GM19463 (cell line): Measurements from ENCODE around the gene CKS1B.

Experiments
- ATAC-seq: cut with Tn5 transposase; IDR thresholded peaks from one replicate; pipeline ENCODE4 v1.9.1; 2021; ENCODE audit warnings: mild to moderate bottlenecking, moderate library complexity; ENCODE audit not compliant: unreplicated experiment

Gene CKS1B

GRCh38 chr1:155012026-155012546 is 37.6 kb downstream of the CKS1B start:
- ATAC-seq, result no peak

GRCh38 chr1:155012776-155013602 is 38.5 kb downstream of the CKS1B start:
- no peak for ATAC-seq

- ATAC-seq, result no peak
These were observed 39.2 kb downstream of the CKS1B start for GRCh38 chr1:155013632-155014031.

DNA sequence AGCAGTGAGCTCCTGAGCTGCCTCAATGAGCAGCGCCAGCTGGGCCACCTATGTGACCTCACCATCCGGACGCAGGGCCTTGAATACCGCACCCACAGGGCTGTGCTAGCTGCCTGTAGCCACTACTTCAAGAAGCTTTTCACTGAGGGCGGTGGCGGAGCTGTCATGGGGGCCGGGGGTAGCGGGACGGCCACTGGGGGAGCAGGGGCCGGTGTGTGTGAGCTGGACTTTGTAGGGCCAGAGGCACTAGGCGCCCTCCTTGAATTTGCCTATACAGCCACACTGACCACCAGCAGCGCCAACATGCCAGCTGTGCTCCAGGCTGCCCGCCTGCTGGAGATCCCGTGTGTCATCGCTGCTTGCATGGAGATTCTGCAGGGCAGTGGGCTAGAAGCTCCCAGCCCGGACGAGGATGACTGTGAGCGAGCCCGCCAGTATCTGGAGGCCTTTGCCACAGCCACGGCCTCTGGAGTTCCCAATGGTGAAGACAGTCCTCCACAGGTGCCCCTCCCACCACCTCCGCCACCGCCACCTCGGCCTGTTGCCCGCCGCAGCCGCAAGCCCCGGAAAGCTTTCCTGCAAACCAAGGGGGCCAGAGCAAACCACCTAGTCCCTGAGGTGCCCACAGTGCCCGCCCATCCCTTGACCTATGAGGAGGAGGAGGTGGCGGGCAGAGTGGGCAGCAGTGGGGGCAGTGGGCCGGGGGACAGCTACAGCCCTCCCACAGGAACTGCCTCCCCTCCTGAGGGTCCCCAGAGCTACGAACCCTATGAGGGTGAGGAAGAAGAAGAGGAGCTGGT is 40.4 kb downstream of the CKS1B start:
- no peak for ATAC-seq

DNA sequence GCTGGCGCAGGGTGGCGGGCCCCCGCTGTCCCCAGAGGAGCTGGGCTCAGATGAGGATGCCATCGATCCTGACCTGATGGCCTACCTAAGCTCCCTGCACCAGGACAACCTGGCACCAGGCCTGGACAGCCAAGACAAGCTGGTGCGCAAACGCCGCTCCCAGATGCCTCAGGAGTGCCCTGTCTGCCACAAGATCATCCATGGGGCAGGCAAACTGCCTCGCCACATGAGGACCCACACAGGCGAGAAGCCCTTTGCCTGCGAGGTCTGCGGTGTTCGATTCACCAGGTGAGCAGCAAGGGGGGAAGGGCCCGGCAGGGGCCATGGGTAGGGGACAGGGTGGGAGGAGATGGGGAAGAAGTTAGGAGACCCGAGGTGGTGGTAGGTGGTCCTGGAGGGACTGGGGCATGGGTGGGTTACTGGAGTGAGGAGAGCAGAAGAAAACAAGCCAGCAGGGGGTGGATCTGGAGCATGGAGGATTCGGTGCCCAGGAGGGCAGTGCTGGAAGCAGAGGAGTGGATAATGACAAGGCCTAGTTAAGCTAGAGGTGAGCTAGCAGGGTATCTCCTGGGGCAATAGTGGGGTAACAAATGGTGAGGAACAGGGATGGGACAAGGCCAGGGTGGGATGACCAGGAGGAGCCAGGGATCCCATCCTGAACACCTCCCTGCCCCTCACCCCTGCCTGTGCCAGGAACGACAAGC is 41.2 kb downstream of the CKS1B start:
- no peak for ATAC-seq

- no peak for ATAC-seq
These were observed 41.9 kb downstream of the CKS1B start for GRCh38 chr1:155016231-155016831.

GRCh38 chr1:155017041-155017945 is 42.8 kb downstream of the CKS1B start:
- ATAC-seq, result peak; percentile 74

GRCh38 chr1:155017946-155018316 is 43.5 kb downstream of the CKS1B start:
- no peak for ATAC-seq

- no peak for ATAC-seq
These were observed 44.3 kb downstream of the CKS1B start for GRCh38 chr1:155018617-155019348.

DNA sequence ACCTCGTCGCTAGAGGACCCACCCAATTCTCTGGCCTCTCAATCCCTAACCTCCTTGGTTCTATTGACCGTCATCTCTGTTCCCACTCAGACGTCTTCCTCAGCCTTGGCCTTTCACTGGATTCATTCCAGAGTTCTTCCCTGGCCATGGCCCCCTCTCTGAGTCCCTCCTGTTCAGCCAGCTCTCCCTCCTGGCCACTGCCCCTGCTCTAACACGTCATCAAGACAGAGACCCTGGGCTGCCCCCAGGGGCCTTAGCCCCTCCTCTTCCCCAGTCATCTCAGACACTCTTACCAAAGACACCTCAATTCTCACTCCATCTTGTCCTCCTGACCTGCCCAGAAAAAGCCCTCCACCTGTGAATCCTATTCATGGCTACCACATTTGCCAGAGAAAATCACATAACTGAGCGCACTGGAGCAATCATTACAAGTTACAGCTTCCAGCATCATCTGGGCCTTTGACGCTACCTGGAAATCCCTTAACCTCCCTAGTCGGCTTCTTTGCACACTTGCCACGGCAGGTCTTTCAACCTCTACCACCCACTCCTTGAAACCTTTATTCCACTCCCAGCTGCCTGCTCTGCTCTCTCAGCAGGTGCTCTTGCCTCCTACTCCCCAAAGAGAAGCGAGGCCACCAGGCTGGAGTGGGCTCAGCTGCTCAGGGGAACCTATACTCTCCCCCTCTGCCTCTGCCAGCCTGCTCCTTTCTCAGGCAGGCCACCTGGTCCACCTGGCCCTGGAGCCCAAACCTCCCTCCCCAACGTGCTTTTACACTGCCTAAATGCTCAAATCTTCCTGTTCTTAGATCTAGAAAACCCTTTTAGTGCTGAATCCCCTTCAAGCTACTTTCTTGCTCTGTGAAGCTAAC is 45.1 kb downstream of the CKS1B start:
- ATAC-seq, result no peak

DNA sequence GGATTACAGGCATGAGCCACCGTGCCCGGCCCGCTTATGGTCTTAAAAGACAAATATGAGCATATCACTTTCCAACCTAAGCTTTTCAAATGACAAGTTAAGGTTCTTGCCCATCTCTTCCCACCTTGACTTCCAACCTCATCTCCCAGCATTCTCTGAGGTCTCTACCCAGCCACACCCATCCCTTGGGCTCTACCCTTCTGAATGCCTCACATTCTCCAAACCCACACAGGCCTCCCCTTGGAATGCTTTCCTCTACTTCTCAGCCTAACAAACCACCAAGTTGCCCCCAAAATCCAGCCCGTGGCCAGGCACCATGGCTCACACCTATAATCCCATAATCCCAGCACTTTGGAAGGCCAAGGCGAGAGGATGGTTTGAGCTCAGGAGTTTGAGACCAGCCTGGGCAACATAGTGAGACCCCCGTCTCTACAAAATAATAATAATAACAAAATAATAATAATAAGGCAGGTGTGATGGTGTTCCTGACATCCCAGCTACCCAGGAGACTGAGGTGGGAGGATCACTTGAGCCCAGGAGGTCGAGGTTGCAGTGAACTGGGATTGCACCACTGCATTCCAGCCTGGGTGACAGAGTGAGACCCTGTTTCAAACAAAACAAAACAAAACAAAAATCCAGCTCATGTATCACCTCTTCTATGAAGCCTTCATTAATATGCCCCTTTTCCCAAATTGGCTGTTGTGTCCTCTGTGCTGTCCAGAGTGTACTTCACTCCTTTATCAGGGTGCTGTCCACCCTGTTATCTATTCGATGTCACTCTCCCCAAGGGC is 47.9 kb downstream of the CKS1B start:
- ATAC-seq, result no peak

DNA sequence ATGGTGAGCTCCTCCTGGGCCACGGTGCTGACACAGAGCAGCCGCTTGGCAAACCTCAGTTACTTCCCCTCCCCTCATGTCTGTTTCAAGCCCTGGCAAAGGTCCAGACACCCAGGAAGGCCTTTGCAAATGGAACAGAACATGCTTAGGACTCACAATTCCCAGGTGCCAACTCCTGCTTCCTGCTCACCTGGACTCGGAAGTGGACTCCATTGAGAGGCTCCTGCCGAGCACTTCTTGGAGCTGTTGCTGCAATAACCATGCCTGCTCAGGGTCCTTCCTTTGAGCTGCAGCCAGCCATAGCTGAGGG is 48.4 kb downstream of the CKS1B start:
- no peak for ATAC-seq

- ATAC-seq, result no peak
These were observed 49.1 kb downstream of the CKS1B start for GRCh38 chr1:155023627-155024026.

- ATAC-seq, result no peak
These were observed 49.8 kb downstream of the CKS1B start for GRCh38 chr1:155024315-155024714.

DNA sequence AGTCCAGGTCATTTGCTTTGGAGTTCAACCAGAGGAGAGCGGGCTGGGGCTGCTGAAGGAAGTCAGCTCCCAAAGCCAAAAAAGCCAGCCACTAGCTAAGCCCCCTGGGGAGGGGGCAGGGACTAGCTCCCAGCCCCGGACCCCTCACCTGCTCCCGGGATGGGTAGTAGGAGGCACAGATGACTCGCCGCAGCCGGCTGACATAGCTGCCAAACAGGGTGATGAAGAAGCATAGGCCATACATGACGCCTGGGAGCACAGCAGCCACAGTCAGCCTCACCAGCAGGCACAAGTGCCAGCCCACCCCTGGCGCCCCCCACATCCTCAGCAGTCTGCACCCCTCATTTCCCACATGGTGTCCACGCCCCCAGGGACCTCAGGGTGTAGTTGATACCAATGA is 51.7 kb downstream of the CKS1B start:
- no peak for ATAC-seq

- ATAC-seq, result no peak
These were observed 52.1 kb downstream of the CKS1B start for GRCh38 chr1:155026588-155026987.
